Thyroid gland (tissue), 4 donors: ENCODE measurements around the gene FERD3L. TPM values are rescaled to one million over a fixed set of nuclear protein-coding genes. Genes with fewer than 3 reads are reported as not detected.
A peak's percentile ranks its signal among the peaks of the same experiment; 100 is the strongest.

ENCODE experiments used
- DNase-seq, 2 donors: peaks; one replicate each; pipeline ENCODE4 v3.0.0-alpha.2; 2019
- H3K27ac ChIP-seq, 3 donors: fragments of 200-600 bp; sonication (generic); 1 replicate in 2 of 3; 2 replicates in 1 of 3; pipeline ENCODE4 v1.5.1; 2016 to 2019; ENCODE audit warnings: mild to moderate bottlenecking in 1 of 3, moderate library complexity in 1 of 3
- H3K27me3 ChIP-seq: fragments of 200-600 bp; sonication (generic); one replicate; pipeline ENCODE4 v1.5.1; 2019
- H3K36me3 ChIP-seq, 2 donors: fragments of 200-600 bp; sonication (generic); one replicate each; pipeline ENCODE4 v1.5.1; 2016 to 2019
- H3K4me1 ChIP-seq, 2 donors: fragments of 200-600 bp; sonication (generic); one replicate each; pipeline ENCODE4 v1.5.1; 2017 to 2019
- H3K4me3 ChIP-seq, 3 donors: fragments of 200-600 bp; sonication (generic); replicated peaks in 1 of 3; 1 replicate in 2 of 3; 2 replicates in 1 of 3; pipeline ENCODE4 v1.5.1; 2016; ENCODE audit warnings: mild to moderate bottlenecking in 1 of 3
- H3K9me3 ChIP-seq: fragments of 200-600 bp; sonication (generic); one replicate; pipeline ENCODE4 v1.5.1; 2017
- CTCF ChIP-seq, 6 experiments: fragments of 200-600 bp in 3 of 6; fragments of 450-650 bp in 3 of 6; sonication (generic) in 3 of 6; IDR thresholded peaks; one replicate each; pipeline ENCODE4 v1.5.1; 2016 to 2019; ENCODE audit warnings: antibody characterized with exemption in 6 of 6, mild to moderate bottlenecking in 2 of 6, inconsistent platforms in 1 of 6, moderate library complexity in 1 of 6
- POLR2A ChIP-seq, 2 donors: fragments of 450-650 bp; IDR thresholded peaks; one replicate each; pipeline ENCODE4 v1.6.1; 2017; ENCODE audit warnings: antibody characterized with exemption in 2 of 2, mild to moderate bottlenecking in 2 of 2, moderate library complexity in 1 of 2
- WGBS, 2 donors: methylation state at CpG; one replicate each; pipeline ENCODE4 v1.1.5; 2017; 5-methylcytosine and 5-hydroxymethylcytosine counted together
- intact Hi-C: fragments of 100-400 bp; cut with DNase I; formaldehyde crosslinking; loops from one replicate; pipeline ENCODE4 v1.15.1; 2023
- total RNA-seq, 4 donors: library from RNA; depleted of rRNA; stranded (reverse); fragments of >200 nt; gene quantifications; one replicate each; pipeline ENCODE4 v1.2.3, GENCODE V29; 2016

Gene FERD3L
- total RNA-seq, 4 donors from 2014 or later = not detected

DNA sequence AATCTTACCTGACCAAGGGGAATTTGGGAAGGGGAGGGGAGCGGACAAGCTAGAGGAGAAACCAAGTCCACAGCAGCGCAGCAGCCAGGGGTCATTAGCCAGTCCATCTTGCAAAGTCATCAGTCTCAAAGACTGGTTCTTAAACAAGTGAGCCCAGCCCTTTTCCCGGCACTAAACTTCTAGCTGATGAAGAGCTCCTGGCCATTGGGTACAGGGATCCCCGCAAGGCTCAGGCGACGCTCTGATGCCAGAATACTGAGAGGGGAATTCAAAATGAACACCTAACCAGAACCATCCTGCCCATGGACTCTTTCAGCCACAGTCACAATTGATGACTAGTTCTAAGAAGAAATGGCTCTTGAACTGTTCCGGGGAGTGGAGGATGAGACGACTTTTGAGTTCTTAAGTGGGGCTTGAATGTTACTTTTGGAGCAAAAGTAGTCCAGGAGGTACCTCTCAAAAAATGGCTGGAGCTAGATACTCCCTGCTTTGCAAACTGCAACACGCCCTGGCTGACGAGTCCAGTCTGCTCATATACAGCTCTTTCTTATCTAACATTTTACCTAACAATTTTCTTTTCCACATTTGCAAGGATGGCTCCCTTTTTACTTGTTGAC, 25.2 kb downstream of the FERD3L start:
- Histone ChIP-seq H3K27me3 (peaks cover 44% of the 10 kb centered on the region), H3K36me3 (no peaks in the 10 kb centered on the region), H3K27ac (no peak overlapping the region), H3K9me3 (no peaks in the 10 kb centered on the region), H3K4me3 (no peak overlapping the region), H3K4me1 (peaks cover 20 to 30% of the 10 kb centered on the region in 2 donors)
- TF ChIP-seq CTCF (IDR thresholded peaks at IDR 0.05) (no peak), POLR2A (IDR thresholded peaks at IDR 0.05) (no peak)
- intact Hi-C loops = no loop called here
- WGBS, 2 donors = 27% methylated on average over 10 of the region's 10 CpGs
- no peak for DNase-seq

DNA sequence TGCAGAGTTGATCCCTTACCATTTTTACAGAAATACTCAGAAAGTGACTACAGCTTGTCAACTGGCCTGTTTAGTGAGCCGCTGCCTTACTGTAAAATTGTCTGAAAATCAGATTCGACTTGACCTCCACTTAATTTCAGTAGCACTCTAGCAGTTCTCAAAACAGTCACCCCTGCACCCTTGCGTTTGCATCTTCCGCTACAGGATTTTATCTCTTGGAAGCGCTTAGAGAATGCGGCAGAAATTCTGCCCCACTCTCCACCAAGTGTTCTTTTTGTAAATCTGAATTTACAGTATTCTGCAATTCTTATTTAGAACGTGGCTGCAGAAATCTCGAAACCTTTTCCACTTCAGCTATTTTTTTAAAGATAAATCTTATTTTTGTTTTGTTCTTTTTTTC, 25.8 kb downstream of the FERD3L start:
- no peaks in the 10 kb centered on the region for H3K36me3 ChIP-seq
- TF ChIP-seq CTCF (IDR thresholded peaks at IDR 0.05) = no peak
- no peaks in the 10 kb centered on the region for H3K9me3 ChIP-seq
- H3K27me3 ChIP-seq = peaks cover 48% of the 10 kb centered on the region
- H3K4me1 ChIP-seq = peaks cover 20 to 30% of the 10 kb centered on the region in 2 donors
- DNase-seq = no peak
- WGBS, 2 donors = 20 to 29% methylated on average over 8 of the region's 8 CpGs
- intact Hi-C loops = no loop called here
- H3K27ac ChIP-seq = no peak overlapping the region
- no peak overlapping the region for H3K4me3 ChIP-seq

DNA sequence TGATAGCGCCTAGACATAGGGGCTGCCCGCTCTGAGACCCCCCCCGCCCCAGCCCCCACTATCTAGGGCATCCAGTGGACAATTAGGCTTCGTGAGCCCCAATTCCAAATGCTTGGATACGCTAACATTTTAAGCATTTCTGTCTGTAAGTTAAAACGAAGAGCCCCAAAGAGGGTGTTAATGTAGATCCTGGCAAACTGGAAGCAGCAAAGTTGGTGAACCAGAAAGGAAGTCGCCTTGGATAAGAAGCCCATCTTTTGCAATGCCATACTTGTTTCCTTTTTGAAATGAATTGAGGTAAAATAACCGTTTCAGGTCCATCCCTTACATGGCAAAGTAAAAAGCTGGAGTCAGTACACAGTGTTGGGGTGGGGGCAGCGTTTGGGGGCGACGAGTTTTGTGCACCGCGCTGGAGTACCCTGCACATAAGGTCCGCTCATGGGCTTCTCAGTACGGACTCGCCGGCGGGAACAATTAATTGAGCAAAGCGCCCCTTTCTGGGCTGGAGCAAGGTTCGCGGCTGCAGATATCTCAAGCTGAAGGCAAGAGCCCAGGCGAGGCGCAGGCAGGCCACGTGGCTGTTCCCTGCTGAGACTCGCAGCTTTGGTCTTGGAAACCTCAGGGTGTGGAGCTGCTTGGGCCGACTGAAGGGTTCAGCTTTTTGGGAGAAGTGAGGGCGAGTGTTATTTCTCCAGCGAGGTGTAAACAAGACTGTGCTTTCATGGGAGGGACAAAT, 26.4 kb downstream of the FERD3L start:
- H3K4me1 ChIP-seq = peaks cover 20 to 30% of the 10 kb centered on the region in 2 donors

GRCh38 chr7:19117870-19118608, 27.2 kb downstream of the FERD3L start:
- H3K4me1 ChIP-seq = peaks cover 20 to 30% of the 10 kb centered on the region in 2 donors
- DNase-seq = no peak
- peak overlapping the region in 1 of 3 donors; percentile 14 for H3K27ac ChIP-seq
- no peaks in the 10 kb centered on the region for H3K36me3 ChIP-seq
- peak overlapping the region in 1 of 3 donors; percentile 44 for H3K4me3 ChIP-seq
- 3 to 9% methylated on average over 20 to 37 of the region's 51 CpGs for WGBS, 2 donors
- no peaks in the 10 kb centered on the region for H3K9me3 ChIP-seq
- intact Hi-C loops = no loop called here
- peaks cover 61% of the 10 kb centered on the region for H3K27me3 ChIP-seq
- TF ChIP-seq POLR2A (IDR thresholded peaks at IDR 0.05) = no peak
- no peak for TF ChIP-seq CTCF (IDR thresholded peaks at IDR 0.05)

More for the DNA sequence above, 26.4 kb downstream of the FERD3L start:
- Histone ChIP-seq H3K9me3 (no peaks in the 10 kb centered on the region), H3K27me3 (peaks cover 54% of the 10 kb centered on the region), H3K36me3 (no peaks in the 10 kb centered on the region), H3K27ac (no peak overlapping the region), H3K4me3 (no peak overlapping the region)
- TF ChIP-seq CTCF (IDR thresholded peaks at IDR 0.05) = no peak
- TF ChIP-seq POLR2A (IDR thresholded peaks at IDR 0.05) = no peak
- intact Hi-C loops = no loop called here
- no peak for DNase-seq
- 24 to 31% methylated on average over 26 to 28 of the region's 28 CpGs for WGBS, 2 donors
